GM21390 (cell line): Measurements from ENCODE around the gene IFNAR2.
A peak's percentile ranks its signal among the peaks of the same experiment; 100 is the strongest.

Source experiments
- ATAC-seq: cut with Tn5 transposase; IDR thresholded peaks from one replicate; pipeline ENCODE4 v1.9.1; 2021; ENCODE audit not compliant: unreplicated experiment

Gene IFNAR2

DNA sequence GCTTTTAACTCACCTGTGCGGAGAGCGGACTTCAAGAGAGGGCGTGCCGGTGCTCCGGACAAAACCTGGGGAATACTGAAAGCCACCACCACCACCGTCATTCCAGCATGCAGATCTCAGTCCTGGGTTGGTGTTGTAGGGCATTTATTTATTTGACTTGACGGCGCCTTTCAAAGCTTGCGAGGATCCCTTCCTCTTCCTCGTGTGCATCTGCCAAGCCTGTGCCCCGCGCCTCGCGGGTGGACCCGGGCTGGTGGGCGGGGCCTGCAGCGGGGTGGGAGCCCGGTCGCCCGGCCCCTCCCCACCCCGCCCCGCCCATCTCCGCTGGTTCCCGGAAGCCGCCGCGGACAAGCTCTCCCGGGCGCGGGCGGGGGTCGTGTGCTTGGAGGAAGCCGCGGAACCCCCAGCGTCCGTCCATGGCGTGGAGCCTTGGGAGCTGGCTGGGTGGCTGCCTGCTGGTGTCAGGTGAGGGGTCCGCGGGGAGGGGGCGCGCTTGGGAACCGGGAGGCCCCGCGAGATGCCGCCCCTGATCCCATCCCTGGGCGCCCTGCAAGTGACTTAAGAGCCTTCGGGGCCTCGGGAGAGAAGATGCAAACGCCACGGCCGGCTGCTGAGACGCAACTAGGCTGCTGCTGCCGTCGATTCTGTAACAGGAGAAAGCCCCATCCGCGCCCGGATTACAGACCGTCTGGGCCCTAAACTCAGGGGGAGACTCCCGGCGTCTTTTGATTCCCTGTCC lies 36.5 kb downstream of the IFNAR2 start, which contains the start of gene IL10RB:
IL10RB (plus strand) TSS at position 318 of the 739 bp plus-strand sequence; CDS start at position 417, 99 bp downstream.
- peak; percentile 25 for ATAC-seq

DNA sequence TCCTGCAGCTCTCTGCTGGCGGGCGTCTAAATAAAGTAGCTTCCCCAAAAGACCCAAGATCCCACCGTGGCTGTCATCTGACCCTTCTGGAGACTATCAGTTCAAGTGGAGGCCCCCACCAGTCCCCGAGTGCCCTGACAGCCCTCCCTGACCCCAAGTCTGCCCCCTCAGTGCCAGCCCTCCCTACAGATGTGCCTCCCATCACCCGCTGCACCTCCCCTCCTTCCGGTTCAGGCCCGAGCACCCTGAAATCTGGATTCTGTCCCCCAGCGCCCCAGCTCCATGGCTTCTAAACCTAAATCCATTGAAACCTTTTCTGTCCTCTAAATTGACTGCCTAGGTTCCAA lies 37.0 kb downstream of the IFNAR2 start:
- no peak for ATAC-seq

DNA sequence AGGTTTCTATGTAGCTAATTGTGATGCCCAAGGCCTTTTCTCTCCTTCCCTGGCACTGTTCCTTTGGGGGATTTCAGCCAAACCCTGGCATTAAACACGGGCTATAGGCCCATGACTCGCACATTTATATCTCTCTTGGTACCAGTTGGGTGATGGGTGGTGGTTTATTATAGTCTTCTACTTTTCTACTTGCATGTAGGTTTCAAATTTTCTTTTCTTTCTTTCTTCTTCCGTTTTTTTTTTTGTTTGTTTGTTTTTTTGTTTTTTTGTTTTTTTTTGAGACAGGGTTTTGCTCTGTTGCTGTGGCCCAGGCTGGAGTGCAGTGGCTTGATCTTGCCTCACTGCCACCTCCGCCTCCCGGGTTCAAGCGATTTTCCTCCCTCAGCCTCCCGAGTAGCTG lies 37.5 kb downstream of the IFNAR2 start:
- no peak for ATAC-seq

DNA sequence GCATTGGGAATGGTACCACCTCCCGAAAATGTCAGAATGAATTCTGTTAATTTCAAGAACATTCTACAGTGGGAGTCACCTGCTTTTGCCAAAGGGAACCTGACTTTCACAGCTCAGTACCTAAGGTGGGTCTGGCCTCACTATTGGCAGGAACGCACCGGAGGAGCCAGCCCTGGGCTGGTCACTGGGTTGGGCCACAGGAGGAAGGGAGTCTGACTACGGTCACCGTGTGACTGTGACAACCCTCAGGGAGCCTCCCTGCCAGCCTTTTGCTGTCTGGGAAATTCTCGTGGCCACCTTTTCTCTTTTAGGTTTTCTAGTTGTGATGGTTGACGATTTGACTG lies 38.6 kb downstream of the IFNAR2 start:
- ATAC-seq: no peak

DNA sequence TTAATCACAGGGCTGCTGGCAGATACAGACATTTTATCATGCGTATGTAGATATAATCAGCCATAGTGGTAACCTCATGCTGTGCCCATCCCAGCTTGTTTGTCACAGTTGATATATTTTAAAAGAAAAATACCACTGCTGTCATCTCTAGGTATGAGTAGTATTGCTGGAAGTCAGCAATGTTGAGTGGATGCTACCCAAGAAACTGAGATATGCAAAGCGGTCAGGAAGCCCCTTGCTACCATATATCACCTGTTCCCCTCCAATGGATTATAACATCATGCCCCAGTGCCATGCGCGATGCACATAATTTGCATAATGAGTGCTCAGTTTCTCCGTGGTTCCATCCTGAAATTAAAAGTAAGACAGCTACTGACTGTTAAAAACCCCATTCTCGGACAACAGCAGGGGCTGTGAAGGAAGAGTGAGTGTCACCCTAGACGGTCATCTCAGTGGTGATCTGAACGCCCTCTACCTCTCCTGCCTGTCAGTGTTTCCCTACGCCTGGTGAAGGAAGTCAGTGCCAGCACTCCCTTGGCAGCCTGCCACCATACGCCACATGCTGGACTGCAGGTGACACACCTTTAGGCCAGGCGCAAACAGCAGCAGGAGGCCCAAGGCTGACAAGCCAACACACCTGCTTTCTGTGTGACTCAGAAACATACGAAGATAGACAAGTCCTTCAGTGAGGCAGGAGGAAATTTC lies 39.2 kb downstream of the IFNAR2 start:
- ATAC-seq: peak; percentile 66

- ATAC-seq: no peak
Observed at GRCh38 chr21:33270986-33271385, 41.2 kb downstream of the IFNAR2 start.

DNA sequence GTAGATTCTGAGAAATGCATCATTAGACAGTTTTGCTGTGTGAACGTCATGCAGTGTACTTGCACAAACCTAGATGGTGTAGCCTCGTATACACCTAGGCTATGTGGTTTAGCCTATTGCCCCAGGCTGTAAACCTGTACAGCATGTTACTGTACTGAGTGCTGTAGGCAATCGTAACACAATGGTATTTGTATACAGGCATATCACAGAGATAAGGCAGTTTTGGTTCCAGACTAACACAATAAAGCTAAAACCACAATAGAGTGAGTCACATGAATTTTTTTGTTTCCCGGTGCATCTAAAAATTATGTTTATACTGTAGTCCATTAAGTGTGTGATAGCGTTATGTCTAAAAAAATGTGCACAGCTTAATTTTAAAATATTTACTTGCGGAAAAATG lies 43.3 kb downstream of the IFNAR2 start:
- ATAC-seq: no peak

GRCh38 chr21:33278721-33279120 lies 49.0 kb downstream of the IFNAR2 start:
- ATAC-seq: no peak

- no peak for ATAC-seq
Observed at GRCh38 chr21:33279330-33279820, 49.6 kb downstream of the IFNAR2 start.
